Right lung (tissue), 5 donors: ENCODE data around the gene STBD1. TPM values are rescaled to one million over a fixed set of nuclear protein-coding genes. Genes with fewer than 3 reads are reported as not detected.
"Not testable (repeated sequence)": the region's sequence is repeated elsewhere in the genome, so short reads cannot be mapped to it uniquely, and the experiment has no call there.

Source experiments
- DNase-seq, 2 donors: peaks; one replicate each; pipeline ENCODE4 v3.0.0-alpha.2; 2013
- polyA plus RNA-seq, 5 donors: library from polyadenylated mRNA; unstranded; fragments of 120-200 nt; gene quantifications; one replicate each; pipeline versions ENCODE4 v1.2.1 to v1.2.3, GENCODE V29; 2013; ENCODE audit warnings: inconsistent platforms in 1 of 5, low replicate concordance in 1 of 5; ENCODE audit not compliant: insufficient read length in 5 of 5, insufficient read depth in 1 of 5

The STBD1 gene
- polyA plus RNA-seq, 5 donors: 2.0 to 4.1 (median 2.6) TPM

DNA sequence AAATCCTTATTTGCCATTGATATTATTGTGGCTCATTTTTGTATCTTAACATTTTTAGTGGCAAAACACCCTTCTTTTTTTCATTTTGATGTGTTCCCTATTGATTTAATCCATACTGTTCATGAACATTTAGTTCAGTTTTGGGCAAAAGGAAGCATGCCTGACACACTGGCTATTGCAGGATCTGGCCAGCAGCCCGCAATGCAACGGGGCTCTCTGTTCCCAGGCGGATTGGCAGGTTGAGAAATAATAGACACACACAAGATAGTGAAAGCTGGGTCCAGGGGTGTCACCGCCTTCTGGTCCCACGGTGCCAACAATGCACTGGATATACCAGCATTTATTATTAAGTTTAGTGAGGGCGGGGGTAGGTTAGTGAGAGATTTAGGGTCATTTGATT, 24.9 kb upstream of the STBD1 start:
- not testable (repeated sequence) for DNase-seq

- DNase-seq: no peak
Observed at GRCh38 chr4:76282941-76283689, 23.4 kb upstream of the STBD1 start.

GRCh38 chr4:76283900-76284299, 22.6 kb upstream of the STBD1 start:
- DNase-seq: no peak

DNA sequence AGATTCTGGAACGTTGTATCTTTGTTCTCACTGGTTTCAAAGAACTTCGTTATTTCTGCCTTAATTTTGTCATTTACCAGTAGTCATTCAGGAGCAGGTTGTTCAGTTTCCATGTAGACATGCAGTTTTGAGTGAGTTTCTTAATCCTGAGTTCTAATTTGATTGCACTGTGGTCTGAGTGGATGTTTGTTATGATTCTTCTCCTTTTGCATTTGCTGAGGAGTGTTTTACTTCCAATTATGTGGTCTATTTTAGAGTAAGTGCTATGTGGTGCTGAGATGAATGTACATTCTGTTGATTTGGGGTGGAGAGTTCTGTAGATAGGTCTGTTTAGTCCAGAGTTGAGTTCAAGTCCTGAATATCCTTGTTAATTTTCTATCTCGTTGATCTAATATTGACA, 18.7 kb upstream of the STBD1 start:
- DNase-seq: not testable (repeated sequence)

DNA sequence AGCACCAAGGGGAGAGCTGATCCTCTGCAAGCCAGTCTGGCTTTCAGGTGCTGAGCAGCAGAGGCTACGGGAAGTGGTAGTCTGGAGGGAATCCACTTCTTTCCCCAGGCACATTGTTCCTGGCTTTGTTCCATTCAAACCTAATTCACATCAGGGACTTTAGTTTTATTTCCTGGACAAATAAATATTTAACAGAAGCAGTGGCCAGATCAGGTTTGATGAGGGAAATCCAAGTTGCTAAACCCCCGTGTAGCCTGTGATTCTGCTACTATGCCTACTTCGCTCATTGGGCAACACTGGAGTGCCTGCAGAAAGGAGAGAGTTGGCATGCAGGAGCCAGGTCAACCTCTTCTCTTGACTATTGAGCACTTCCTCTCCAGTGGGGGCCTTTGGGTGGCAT, 13.8 kb upstream of the STBD1 start:
- no peak for DNase-seq

DNA sequence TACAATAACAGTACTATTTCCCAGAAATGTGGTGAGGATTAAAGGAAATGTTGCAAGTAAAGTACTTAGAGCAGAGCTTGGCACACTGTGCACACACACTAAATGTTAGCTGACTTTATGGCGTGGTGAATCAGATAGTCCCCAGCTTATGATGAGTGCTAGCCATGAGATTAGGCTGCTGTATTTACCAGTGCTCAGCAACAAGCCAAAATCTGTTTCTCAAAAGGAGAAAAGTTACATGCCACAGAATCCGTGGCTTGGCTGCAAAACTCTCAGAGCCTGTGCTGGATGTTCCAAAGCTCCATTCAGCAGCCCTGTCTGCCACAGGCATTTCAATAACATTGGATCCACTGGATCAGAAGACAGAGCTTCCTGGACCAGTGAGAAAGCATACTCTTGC, 12.8 kb upstream of the STBD1 start:
- DNase-seq: peak; percentile 36 to 59

DNA sequence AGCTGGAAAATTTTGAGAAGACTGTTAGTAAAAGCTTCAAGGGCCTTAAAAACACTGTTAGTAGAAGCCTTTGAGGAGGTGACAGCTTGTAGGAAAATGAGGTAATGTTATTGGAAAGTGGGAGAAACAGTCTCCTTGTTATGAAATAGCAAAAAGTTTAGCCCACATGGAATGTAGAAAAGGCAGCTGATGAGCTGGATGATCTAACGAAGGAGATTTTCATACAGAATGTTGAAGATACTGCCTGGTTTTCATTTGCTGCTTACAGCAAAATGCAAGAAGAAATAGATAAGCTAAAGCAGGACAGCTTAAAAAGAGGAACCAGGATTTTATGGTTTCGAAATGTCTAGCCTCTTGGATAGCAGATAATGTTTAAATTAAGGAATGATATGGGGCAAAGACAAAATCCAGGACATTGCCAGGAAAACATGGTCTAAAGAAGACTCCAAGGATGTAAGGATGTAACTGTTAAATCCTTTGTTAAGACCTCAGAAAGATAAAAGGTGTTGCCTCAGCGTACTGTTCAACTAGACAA, 10.2 kb upstream of the STBD1 start:
- DNase-seq: no peak

DNA sequence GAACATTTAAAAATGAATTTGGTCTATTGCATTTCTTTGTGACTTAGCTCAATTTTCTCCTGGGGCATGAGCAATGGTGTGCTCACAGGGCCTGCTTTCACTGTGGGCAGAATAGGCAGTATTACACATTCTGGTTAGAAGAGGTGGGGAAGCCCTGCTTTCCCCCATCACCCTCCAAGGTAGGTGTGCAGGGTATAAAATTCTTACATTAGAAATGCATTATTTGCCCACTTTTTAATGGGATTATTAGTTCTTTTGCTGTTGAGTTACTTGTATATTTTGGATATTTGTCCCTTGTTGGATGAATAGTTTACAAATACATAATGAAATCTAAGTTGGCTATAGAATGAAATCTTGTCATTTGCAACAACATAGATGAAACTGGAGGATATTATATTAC, 8.3 kb upstream of the STBD1 start:
- DNase-seq: no peak

- no peak for DNase-seq
Observed at GRCh38 chr4:76300012-76300411, 6.5 kb upstream of the STBD1 start.

GRCh38 chr4:76301068-76301774, 5.3 kb upstream of the STBD1 start:
- no peak for DNase-seq

- no peak for DNase-seq
Observed at GRCh38 chr4:76301775-76302162, 4.8 kb upstream of the STBD1 start.

- DNase-seq: no peak
Observed at GRCh38 chr4:76302826-76303438, 3.6 kb upstream of the STBD1 start.

GRCh38 chr4:76305033-76305687, 1.4 kb upstream of the STBD1 start:
- no peak for DNase-seq

DNA sequence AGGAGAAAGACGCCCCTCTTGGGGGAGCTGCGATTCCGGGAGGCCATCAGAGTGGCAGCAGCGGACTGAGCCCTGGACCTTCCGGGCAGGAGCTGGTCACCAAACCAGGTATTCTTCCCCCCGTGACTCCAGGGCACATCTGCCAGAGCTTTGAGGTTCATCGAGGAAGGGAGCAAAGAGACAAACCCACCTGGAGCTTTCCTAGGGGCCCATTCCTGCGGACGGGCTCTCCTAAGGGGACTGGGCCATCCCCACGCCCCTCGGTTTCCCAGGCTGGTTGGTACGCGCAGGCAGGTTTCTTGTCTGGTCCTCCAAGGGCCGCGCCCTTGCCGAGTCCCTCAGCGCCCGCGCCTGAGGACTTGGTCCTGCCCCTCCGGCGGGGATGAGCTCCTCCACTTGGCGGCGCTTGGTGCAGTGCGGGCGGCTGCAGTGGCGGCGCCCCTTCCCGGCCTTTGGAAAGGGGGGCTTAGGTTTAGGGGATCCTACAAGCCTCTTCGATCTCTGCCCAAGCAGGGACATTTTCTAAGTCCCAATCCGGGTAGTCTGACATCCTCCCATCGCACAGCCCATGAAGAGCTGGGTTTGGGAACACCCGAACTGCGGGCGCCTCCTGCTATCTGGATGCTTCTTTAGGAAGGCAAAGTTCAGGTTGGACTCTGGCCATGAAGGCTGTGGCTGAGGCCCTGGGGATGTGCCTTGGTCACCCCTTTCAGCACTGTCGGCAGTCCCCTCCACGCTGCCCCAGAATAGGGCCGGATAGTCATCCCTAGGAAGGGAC, 538 bp downstream of the STBD1 start:
- DNase-seq: peak; percentile 29 to 44

- DNase-seq: no peak
Observed at GRCh38 chr4:76307660-76308014, 1.1 kb downstream of the STBD1 start.

GRCh38 chr4:76308548-76308947, 2.0 kb downstream of the STBD1 start:
- DNase-seq: peak in 1 of 2 donors; percentile 41

GRCh38 chr4:76309939-76310550, 3.5 kb downstream of the STBD1 start:
- DNase-seq: no peak

GRCh38 chr4:76310683-76311082, 4.2 kb downstream of the STBD1 start:
- no peak for DNase-seq

DNA sequence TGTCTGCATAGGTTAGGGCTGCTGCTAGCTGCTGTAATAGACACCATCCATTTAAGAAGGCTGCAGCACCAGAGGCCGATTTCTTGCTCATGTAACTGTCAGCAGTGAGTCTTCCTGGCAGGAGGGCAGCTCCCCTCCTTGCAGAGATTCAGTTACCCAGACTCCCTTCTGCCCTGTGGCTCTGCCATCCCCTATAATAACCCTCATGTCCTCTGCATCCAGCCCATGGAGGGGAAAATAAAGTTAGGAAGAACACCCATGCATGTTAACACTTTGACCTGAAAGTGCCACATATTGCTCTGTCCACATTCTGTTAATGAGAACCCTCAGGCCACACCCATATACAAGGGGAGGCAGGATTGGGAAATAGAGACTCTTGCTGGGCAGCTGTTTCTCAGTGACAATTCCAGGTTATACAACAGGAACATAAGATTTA, 5.4 kb downstream of the STBD1 start:
- no peak for DNase-seq

- DNase-seq: no peak
Observed at GRCh38 chr4:76312457-76312856, 5.9 kb downstream of the STBD1 start.

DNA sequence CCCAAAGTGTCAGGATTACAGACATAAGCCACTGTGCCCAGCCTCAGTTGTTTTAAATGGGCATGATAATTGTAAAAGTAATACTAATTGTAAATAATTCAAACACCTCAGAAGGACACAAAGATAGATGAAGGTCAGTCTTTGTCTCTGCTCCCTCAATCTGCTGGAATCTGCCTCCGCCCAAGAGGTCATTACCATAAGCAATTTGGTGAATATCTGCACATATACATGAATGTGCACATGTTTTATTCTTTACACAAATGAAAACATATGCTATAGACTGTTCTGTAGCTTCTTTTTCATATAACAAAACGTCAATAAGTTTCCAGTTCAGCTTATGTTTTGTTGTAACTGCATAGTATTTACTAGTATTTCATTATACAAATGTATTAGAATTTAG, 7.0 kb downstream of the STBD1 start:
- no peak for DNase-seq
